A549 (cell line): ENCODE results near the gene C20orf96.

Experiments
- CBX8 ChIP-seq: fragments of 200-600 bp; sonication (generic); IDR thresholded peaks from 2 replicates; pipeline ENCODE4 v1.6.1; 2016
- CTCF ChIP-seq: fragments of >200 bp; sonication (Bioruptor Twin); formaldehyde crosslinking; IDR thresholded peaks from 3 replicates; pipeline ENCODE4 v1.5.1; 2016
- KDM1A ChIP-seq: fragments of 200-600 bp; sonication (generic); IDR thresholded peaks from 2 replicates; pipeline ENCODE4 v1.6.1; 2016; ENCODE audit warnings: low read depth, mild to moderate bottlenecking
- REST ChIP-seq: fragments of 200-600 bp; sonication (generic); IDR thresholded peaks from 2 replicates; pipeline ENCODE4 v1.6.1; 2016; ENCODE audit warnings: antibody characterized with exemption, mild to moderate bottlenecking, moderate library complexity

GRCh38 chr20:301886-302848 lies 11.6 kb upstream of the C20orf96 start:
- no peak for TF ChIP-seq KDM1A
- no peak for TF ChIP-seq CTCF
- TF ChIP-seq REST, result no peak
- no peak for TF ChIP-seq CBX8
